Measurements from ENCODE around the gene BCCIP. TPM values are rescaled to one million over a fixed set of nuclear protein-coding genes. Genes with fewer than 3 reads are reported as not detected.

BCCIP gene
- total and polyA plus RNA-seq, 2 donors from 2014 or later = 46.2 to 71.3 TPM

DNA sequence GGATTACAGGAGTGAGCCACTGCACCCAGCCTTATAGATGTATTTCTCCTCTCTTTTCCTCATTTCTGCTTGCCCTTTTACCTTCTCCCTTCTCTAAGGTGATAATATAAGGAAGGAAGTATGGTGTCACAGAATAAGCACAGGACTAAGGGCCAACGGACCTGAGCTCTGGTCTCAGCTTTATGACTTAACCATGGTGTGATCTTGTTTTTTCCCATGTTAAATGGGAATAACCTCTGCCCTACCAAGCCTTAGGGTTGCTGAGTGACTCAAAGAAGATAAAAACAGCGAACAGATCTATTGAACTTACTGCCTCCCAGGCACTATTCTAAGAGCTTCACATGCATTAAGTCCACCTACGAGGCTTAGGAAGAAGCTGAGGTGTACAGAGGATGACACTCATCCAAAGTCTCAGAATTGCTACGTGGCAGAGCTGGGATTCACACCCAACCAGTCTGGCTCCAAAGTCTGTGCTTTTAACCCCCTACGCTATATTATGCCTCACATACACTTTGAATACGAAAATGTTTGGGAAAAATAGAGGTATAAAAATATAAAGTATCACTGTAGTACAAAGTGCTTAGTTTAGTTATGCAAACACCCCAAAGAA, 5.9 kb upstream of the BCCIP start:
- TF ChIP-seq, protein P1, sequence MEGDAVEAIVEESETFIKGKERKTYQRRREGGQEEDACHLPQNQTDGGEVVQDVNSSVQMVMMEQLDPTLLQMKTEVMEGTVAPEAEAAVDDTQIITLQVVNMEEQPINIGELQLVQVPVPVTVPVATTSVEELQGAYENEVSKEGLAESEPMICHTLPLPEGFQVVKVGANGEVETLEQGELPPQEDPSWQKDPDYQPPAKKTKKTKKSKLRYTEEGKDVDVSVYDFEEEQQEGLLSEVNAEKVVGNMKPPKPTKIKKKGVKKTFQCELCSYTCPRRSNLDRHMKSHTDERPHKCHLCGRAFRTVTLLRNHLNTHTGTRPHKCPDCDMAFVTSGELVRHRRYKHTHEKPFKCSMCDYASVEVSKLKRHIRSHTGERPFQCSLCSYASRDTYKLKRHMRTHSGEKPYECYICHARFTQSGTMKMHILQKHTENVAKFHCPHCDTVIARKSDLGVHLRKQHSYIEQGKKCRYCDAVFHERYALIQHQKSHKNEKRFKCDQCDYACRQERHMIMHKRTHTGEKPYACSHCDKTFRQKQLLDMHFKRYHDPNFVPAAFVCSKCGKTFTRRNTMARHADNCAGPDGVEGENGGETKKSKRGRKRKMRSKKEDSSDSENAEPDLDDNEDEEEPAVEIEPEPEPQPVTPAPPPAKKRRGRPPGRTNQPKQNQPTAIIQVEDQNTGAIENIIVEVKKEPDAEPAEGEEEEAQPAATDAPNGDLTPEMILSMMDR (IDR thresholded peaks at IDR 0.05; ENCODE audit: borderline replicate concordance, extremely low read depth, insufficient read depth) = no peak
- H3K4me3 ChIP-seq (ENCODE audit: low read length in 3 of 3) = no peak overlapping the region
- H3K27me3 ChIP-seq (ENCODE audit: control insufficient read depth, insufficient read depth, low read length) = no peaks in the 10 kb centered on the region
- DNase-seq (no peak), FAIRE-seq (no peak)
- H3K36me3 ChIP-seq (ENCODE audit: control insufficient read depth in 2 of 3, insufficient read depth in 3 of 3, low read length in 3 of 3) = peaks cover 7 to 21% (median 16%) of the 10 kb centered on the region in 3 donors
- intact Hi-C loops (cut with DNase I) = no loop called here
- peaks cover 0 to 9% (median 6%) of the 10 kb centered on the region in 3 donors for H3K4me1 ChIP-seq (ENCODE audit: control insufficient read depth in 2 of 3, insufficient read depth in 2 of 3, low read depth in 1 of 3, low read length in 3 of 3)
- H3K9ac ChIP-seq (ENCODE audit: low read length in 3 of 3) = no peak overlapping the region
- no peak overlapping the region for H3K27ac ChIP-seq (ENCODE audit: low read depth in 2 of 2, low read length in 2 of 2)
- no peaks in the 10 kb centered on the region for H3K9me3 ChIP-seq (ENCODE audit: control insufficient read depth in 2 of 3, insufficient read depth in 1 of 3, low read length in 3 of 3)

- peaks cover 0 to 18% (median 15%) of the 10 kb centered on the region in 3 donors for H3K4me1 ChIP-seq (ENCODE audit: control insufficient read depth in 2 of 3, insufficient read depth in 2 of 3, low read depth in 1 of 3, low read length in 3 of 3)
- H3K9me3 ChIP-seq (ENCODE audit: control insufficient read depth in 2 of 3, insufficient read depth in 1 of 3, low read length in 3 of 3) = no peaks in the 10 kb centered on the region
- no peak overlapping the region for H3K4me3 ChIP-seq (ENCODE audit: low read length in 3 of 3)
- H3K36me3 ChIP-seq (ENCODE audit: control insufficient read depth in 2 of 3, insufficient read depth in 3 of 3, low read length in 3 of 3) = peaks cover 0 to 3% (median 0%) of the 10 kb centered on the region in 3 donors
- intact Hi-C loops (cut with DNase I) = no loop called here
- DNase-seq (no peak), FAIRE-seq (no peak)
- no peak overlapping the region for H3K27ac ChIP-seq (ENCODE audit: low read depth in 2 of 2, low read length in 2 of 2)
- H3K27me3 ChIP-seq (ENCODE audit: control insufficient read depth, insufficient read depth, low read length) = no peaks in the 10 kb centered on the region
- no peak overlapping the region for H3K9ac ChIP-seq (ENCODE audit: low read length in 3 of 3)
- TF ChIP-seq, protein P1 (IDR thresholded peaks at IDR 0.05; ENCODE audit: borderline replicate concordance, extremely low read depth, insufficient read depth) = no peak
Observed at GRCh38 chr10:125820701-125821100, 2.6 kb upstream of the BCCIP start.

DNA sequence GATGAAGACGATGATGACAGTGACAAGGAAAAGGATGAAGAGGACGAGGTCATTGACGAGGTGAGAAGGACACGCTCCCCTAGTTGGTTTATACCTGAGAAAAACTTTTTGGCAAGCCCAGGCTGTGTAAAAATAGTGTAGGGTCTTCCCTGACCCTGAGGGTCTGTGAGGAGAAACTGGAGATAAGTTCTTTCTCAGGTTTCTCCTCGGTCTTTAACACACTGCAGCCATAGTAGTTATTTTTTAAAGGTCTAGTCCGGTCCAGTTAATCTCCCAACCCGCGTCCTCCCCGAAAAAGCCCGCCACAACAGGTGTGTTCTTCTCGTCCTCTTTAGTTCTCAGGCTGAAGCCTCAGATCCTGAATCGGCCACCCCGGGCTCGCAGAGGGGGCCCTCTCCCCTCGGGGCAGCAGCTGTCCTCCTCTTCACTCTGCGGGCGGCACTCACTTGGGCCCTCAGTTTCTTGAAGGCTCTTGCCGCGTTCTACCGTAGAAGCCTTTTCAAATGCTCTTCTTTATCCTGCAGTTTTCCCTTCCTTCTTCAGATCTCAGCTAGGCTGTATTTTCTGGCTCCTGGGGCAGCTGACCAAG, 411 bp downstream of the BCCIP start:
- intact Hi-C loops (cut with DNase I) = no loop called here

More for the DNA sequence above, 411 bp downstream of the BCCIP start:
- Histone ChIP-seq H3K9ac (ENCODE audit: low read length in 3 of 3) (peak overlapping the region; percentile 90 to 100 (median 92)), H3K36me3 (ENCODE audit: control insufficient read depth in 2 of 3, insufficient read depth in 3 of 3, low read length in 3 of 3) (peaks cover 6 to 17% (median 9%) of the 10 kb centered on the region in 3 donors), H3K4me3 (ENCODE audit: low read length in 3 of 3) (peak overlapping the region; percentile 98 to 100 (median 99)), H3K27me3 (ENCODE audit: control insufficient read depth, insufficient read depth, low read length) (no peaks in the 10 kb centered on the region), H3K27ac (ENCODE audit: low read depth in 2 of 2, low read length in 2 of 2) (peak overlapping the region; percentile 97 to 99), H3K9me3 (ENCODE audit: control insufficient read depth in 2 of 3, insufficient read depth in 1 of 3, low read length in 3 of 3) (no peaks in the 10 kb centered on the region), H3K4me1 (ENCODE audit: control insufficient read depth in 2 of 3, insufficient read depth in 2 of 3, low read depth in 1 of 3, low read length in 3 of 3) (peaks cover 0 to 18% (median 15%) of the 10 kb centered on the region in 3 donors)
- TF ChIP-seq, protein P1 (IDR thresholded peaks at IDR 0.05; ENCODE audit: borderline replicate concordance, extremely low read depth, insufficient read depth) = no peak
- FAIRE-seq (no peak), DNase-seq (peak in 3 of 5 donors; percentile 2 to 47 (median 7))

All from kidney (tissue), 14 donors.